ENCODE measurements around the gene CYP46A1. TPM values are rescaled to one million over a fixed set of nuclear protein-coding genes. Genes with fewer than 3 reads are reported as not detected.

CYP46A1 gene
- total RNA-seq, 4 donors from 2014 or later, result 0.13 to 2.5 TPM; not detected in 2

DNA sequence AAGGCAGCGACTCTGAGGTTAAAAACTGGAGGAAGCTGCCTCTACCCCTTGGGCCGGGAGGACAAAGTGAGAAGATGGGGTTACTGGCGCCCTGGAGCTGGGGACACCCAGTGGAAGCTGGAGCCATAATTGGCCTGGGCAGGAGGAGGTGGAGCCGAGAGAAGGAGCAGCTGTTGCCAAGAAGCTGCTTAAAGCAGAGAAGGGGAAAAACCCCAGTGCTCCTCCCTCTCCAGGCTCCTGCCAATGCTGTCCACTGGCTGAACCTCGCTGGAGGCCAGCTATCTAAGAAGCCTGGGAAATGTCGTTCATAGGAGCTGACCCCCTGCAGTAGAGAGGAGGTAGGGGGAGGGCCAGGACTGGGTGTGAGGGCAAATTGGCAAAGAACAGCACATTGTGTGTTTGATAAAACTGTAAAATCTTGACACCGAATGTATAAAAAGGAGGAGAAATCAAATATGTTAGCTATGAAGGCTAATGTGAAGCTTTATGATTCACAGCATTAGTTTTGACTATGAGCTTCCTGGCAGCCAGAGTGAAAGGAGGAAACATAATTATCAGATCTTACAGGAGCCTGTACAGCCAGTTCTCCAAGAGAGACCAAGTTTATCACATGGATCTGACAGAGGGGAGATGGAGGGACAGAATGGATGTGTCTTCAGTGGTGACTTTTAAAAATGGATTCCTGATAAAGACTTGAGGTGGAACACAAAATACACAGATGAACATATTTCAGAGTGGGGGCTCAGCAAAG is 29.7 kb upstream of the CYP46A1 start:
- H3K36me3 ChIP-seq, result no peaks in the 10 kb centered on the region
- peak in 2 of 3 donors; percentile 16 to 53 for DNase-seq
- no peaks in the 10 kb centered on the region for H3K9me3 ChIP-seq
- H3K27ac ChIP-seq, result no peak overlapping the region
- H3K4me1 ChIP-seq, result peaks cover 0 to 3% (median 0%) of the 10 kb centered on the region in 4 donors
- peaks cover 0 to 3% of the 10 kb centered on the region in 2 donors for H3K27me3 ChIP-seq
- TF ChIP-seq, protein P1, sequence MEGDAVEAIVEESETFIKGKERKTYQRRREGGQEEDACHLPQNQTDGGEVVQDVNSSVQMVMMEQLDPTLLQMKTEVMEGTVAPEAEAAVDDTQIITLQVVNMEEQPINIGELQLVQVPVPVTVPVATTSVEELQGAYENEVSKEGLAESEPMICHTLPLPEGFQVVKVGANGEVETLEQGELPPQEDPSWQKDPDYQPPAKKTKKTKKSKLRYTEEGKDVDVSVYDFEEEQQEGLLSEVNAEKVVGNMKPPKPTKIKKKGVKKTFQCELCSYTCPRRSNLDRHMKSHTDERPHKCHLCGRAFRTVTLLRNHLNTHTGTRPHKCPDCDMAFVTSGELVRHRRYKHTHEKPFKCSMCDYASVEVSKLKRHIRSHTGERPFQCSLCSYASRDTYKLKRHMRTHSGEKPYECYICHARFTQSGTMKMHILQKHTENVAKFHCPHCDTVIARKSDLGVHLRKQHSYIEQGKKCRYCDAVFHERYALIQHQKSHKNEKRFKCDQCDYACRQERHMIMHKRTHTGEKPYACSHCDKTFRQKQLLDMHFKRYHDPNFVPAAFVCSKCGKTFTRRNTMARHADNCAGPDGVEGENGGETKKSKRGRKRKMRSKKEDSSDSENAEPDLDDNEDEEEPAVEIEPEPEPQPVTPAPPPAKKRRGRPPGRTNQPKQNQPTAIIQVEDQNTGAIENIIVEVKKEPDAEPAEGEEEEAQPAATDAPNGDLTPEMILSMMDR (IDR thresholded peaks at IDR 0.05), result no peak
- TF ChIP-seq POLR2A (IDR thresholded peaks at IDR 0.05), result no peak
- no peak overlapping the region for H3K4me3 ChIP-seq

DNA sequence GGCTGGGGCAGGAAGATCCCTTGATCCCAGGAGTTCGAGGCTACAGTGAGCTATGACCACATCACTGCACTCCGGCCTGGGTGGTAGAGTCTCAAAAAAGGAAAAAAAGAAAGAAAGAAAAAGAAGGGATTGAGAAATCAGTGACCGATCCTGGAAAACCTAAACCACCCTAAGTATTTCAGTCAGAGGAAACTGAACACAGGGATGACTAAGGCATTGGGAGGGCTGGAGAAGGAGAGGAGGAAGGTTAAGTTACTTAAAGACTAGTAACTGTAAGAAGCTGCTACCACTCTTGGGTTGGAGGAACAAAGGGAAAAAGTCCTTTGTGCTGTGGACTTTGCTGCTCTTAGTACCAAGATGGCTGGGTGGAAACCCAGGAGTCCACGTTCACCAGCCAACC is 28.6 kb upstream of the CYP46A1 start:
- Histone ChIP-seq H3K27me3 (peaks cover 0 to 6% of the 10 kb centered on the region in 2 donors), H3K36me3 (no peaks in the 10 kb centered on the region), H3K4me3 (no peak overlapping the region), H3K9me3 (no peaks in the 10 kb centered on the region), H3K27ac (no peak overlapping the region), H3K4me1 (peaks cover 0 to 8% (median 0%) of the 10 kb centered on the region in 4 donors)
- TF ChIP-seq POLR2A (IDR thresholded peaks at IDR 0.05), result no peak
- TF ChIP-seq, protein P1 (IDR thresholded peaks at IDR 0.05), result no peak
- DNase-seq, result no peak

DNA sequence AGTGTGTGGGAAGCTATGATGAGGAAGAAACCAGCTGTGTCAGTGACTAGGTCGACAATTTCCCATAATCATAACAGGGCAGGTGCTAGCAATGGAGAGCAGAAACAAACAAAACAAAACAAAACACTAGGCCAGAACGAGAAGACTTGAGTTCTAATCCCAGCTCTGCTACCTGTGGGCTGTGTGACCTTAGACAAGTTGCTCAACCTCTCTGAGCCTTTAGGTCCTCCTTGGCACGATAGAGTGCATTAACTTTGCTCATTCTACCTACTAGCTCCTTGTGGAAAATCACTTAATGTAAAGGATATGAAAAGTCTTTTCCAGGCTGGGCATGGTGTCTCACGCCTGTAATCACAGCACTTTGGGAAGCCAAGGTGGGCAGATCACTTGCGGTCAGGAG is 27.9 kb upstream of the CYP46A1 start:
- H3K27ac ChIP-seq, result no peak overlapping the region
- no peak for DNase-seq
- H3K9me3 ChIP-seq, result no peaks in the 10 kb centered on the region
- peaks cover 0 to 6% of the 10 kb centered on the region in 2 donors for H3K27me3 ChIP-seq
- H3K4me3 ChIP-seq, result no peak overlapping the region
- TF ChIP-seq, protein P1 (IDR thresholded peaks at IDR 0.05), result no peak
- no peaks in the 10 kb centered on the region for H3K36me3 ChIP-seq
- peaks cover 0 to 8% (median 0%) of the 10 kb centered on the region in 4 donors for H3K4me1 ChIP-seq

DNA sequence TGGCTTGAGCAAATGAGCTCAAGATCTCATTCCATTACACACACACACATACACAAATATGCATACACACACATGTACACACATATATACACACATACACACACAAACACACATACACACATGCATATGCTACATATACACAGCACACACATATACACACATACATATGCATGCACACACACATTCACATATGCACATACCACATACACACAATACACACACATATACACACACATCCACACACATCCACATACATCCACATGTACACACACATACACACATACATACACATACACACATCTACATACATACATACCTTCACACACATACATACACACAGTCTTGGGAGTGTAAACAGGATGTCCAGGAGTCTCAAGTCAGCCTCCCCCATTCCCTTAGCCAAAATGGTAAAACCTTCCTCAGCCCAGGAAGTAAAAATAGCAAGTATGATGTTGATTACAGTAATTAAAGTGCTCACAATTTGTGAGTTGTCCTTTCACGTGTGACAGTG is 26.4 kb upstream of the CYP46A1 start:
- DNase-seq, result no peak
- H3K4me1 ChIP-seq, result peaks cover 0 to 8% (median 0%) of the 10 kb centered on the region in 4 donors
- no peak overlapping the region for H3K4me3 ChIP-seq
- no peaks in the 10 kb centered on the region for H3K36me3 ChIP-seq
- H3K9me3 ChIP-seq, result no peaks in the 10 kb centered on the region
- peaks cover 0 to 6% of the 10 kb centered on the region in 2 donors for H3K27me3 ChIP-seq
- no peak overlapping the region for H3K27ac ChIP-seq
- TF ChIP-seq, protein P1 (IDR thresholded peaks at IDR 0.05), result no peak
- TF ChIP-seq POLR2A (IDR thresholded peaks at IDR 0.05), result no peak

DNA sequence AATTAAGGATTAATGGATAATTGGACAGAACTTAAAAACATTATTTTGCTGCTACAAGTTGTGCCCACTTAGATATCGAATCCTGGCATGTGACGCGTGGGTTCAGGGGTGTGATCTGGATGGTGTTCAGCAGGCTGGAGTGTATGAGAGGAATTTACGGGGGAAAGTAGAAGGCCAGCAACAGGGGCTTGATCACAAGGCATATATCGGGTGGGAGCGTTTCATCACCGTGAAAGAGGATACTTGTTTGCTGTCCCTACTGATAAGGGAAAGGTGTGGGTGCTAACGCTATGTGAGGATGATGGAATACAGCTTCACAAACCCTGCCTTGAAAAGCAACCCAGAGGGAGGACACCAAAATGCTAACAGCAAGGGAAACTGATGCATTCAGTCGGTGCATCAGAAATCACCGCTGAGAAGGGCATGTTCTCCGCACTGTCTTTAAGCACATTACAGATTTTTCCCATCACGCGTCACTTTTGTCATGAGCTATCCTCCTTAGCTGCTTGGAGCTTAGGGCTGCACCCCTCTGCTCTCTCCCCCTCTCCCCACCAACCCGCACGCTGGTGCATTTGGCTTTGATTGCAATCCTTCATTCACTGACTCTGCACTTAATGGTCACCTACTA is 25.8 kb upstream of the CYP46A1 start:
- Histone ChIP-seq H3K4me1 (peaks cover 0 to 8% (median 0%) of the 10 kb centered on the region in 4 donors), H3K4me3 (no peak overlapping the region), H3K36me3 (no peaks in the 10 kb centered on the region), H3K27ac (no peak overlapping the region), H3K27me3 (peaks cover 0 to 6% of the 10 kb centered on the region in 2 donors), H3K9me3 (no peaks in the 10 kb centered on the region)
- DNase-seq, result no peak
- TF ChIP-seq, protein P1 (IDR thresholded peaks at IDR 0.05), result no peak
- TF ChIP-seq POLR2A (IDR thresholded peaks at IDR 0.05), result no peak

Data from Peyer's patch (tissue), 4 donors.